Activated CD4-positive, alpha-beta T cell treated with anti-CD3 and anti-CD28 coated beads, Interleukin-2, amount 50 U/mL, for 24 hours (primary cell): ENCODE results near the gene CD36.

Source experiments
- DNase-seq, 2 donors: peaks; one replicate each; pipeline ENCODE4 v3.0.0-alpha.2; 2020; ENCODE audit warnings: low read depth in 1 of 2, low spot score in 1 of 2

CD36 gene

DNA sequence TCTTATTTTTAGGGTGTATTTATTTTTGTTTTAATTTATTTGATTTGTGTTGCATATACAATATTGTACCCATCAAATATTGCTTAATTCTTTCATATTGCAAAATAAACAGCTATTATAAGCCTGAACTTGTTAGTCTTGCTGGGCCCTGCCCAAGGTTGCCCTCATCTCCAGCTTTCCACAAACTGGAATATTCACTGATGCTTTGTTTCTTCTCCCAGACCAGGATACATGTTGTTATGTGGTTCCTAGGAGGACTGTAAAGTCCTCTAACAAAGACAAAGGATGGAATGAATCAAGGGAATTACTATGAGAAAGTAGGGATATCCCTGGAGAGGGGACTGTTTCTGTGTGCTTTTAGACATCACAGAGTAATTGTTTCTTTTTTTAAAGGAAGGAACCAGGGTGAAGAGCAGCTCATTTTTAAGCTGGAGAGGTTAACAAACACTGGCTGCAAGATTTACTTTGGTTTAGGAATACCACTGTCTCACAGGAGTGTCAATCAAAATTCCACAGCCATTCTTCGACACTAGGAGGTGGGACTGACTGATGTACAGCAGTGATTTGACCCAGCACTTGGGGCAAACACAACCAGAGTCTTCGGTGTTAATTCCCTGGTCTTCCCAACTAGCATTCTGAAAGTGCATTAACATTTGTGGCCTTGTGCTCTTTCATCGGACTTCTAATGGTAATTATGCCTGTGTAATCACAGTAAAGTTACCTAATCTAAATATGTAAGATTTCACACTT is 14.8 kb upstream of the CD36 start:
- no peak for DNase-seq

- no peak for DNase-seq
These were observed 13.7 kb upstream of the CD36 start for GRCh38 chr7:80624763-80625162.

- DNase-seq = no peak
These were observed 9.4 kb upstream of the CD36 start for GRCh38 chr7:80629023-80629422.

- no peak for DNase-seq
These were observed 7.6 kb upstream of the CD36 start for GRCh38 chr7:80630608-80631405.

DNA sequence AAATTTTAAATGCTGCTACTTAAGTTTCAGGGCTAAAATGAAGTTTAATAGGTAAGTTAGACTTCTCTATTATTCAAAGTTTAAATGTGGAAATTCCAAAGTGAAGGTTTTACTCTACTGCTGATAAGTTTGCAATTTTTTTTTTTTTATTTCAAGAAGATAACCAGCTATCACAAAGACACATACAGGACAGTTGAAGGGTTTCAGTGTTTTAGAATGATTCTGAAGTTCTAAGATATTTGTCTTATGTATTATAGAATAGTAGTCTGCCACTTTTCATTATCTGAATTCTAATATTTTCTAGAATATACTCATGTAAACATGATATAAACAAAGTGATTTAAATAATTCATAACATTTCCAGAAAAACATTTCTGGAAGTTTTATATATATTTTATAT is 7.0 kb upstream of the CD36 start:
- DNase-seq = no peak

DNA sequence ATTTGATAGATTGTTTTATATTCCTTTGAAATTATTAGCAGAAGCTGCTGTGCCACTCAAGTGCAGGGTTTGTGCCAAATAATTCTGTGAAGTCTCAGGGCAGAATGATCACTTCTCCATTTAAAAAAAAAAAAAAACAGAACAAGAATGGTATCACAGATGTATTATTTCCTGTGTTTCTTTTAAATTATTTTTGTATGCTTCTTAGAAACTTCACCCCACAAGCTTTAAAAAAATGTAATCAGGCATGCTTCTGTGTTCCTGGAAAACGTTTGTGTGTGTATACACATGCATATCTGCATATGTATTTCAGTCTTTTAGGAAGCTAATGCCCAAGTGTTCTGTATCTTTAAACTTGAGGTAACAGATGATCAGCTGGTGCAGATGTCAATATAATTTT is 6.3 kb upstream of the CD36 start:
- DNase-seq = no peak

DNA sequence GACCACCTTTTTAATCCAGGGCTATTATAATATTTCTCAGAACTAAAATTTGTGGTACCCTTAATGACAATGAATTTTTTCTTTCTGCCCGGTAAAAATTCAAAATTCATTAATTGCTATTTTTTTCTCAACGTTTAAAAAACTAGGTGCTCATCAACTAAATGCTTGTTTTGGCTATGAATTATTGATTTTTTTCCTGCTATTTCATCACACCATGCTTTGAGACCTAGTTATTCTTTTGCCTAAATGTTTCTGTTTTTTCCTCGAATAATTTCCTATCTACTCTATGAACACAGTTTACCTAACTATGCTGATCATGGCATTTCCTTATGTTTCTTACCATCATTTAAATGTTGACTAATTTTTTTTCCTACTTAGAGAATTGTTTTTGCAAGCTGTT is 5.6 kb upstream of the CD36 start:
- no peak for DNase-seq

DNA sequence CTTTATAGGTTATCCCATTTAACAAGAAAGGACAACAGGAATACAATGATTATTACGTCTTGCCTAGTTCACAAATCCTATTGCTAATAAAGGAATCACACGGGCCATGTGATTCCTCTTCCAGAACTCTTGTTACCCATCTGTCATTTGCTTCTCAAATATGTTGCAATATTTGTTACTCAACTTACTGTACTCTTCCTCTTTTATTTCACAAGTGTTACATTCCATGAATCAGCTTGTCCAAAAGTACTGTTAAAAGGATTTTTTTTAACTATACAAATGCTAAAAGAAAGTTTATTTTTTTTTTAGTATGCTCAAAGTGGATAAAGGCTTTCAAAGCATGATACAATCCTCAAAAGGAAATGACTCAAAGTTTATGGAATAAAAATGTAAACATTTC is 3.9 kb upstream of the CD36 start:
- no peak for DNase-seq

GRCh38 chr7:80635533-80635932 is 2.9 kb upstream of the CD36 start:
- DNase-seq = no peak

- no peak for DNase-seq
These were observed 2.4 kb upstream of the CD36 start for GRCh38 chr7:80635998-80636397.

DNA sequence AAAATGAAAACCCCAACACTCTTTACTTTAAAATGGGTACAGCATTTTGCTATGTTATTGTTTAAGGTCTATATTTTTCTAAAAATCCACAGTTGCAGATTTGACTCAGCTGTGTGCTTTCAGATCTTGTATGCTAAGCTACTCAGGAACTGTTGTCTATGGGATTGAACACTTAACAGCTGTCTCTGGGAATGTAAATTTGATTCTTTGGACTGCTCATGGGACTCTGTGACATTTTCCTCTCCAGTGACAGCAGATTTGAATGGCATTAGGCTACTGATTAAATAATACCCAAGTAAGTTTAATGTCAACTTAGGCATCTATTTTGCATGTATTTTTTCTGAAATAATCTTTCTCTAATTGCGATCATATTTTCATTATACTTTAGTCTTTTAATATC is 1.7 kb upstream of the CD36 start:
- DNase-seq = no peak

GRCh38 chr7:80637454-80637853 is 988 bp upstream of the CD36 start:
- no peak for DNase-seq

GRCh38 chr7:80639011-80639410 is 569 bp downstream of the CD36 start:
- DNase-seq = no peak

DNA sequence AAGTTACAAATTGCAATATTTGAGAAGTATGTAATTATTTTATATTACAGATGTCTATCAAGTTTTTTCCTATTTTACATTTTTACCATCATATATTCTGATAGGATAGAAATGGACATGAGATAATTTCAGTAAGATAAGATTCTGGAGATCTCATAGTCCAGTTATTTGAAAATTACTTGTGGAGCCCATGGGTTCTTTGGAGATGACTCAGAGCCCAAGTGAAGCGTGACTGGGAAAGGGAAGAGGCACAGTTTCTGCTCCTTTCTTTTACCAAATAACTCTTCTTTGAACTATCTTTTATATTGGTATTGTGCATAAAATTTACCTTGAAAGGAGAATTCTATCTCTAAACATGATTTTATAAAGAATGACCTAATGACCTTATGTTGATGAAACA is 2.4 kb downstream of the CD36 start:
- no peak for DNase-seq

DNA sequence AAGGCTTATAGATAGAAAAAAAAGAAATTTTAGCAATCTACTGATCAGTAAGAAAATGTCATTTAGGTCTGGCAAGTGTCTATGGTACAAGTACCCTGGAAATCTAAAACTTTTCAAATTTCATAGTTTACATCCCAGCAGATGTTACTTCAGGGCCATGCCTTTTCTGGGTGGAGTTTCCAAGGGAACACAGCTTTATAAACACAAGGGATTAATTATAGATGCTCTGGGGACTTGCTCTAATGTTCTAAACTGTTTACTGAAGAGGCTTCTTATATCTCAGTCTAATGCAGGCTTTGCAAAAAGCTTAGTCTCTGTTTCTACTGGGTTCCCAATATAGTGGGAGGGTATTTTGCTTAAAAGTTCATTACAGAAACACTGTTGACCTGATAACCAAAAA is 3.1 kb downstream of the CD36 start:
- no peak for DNase-seq

DNA sequence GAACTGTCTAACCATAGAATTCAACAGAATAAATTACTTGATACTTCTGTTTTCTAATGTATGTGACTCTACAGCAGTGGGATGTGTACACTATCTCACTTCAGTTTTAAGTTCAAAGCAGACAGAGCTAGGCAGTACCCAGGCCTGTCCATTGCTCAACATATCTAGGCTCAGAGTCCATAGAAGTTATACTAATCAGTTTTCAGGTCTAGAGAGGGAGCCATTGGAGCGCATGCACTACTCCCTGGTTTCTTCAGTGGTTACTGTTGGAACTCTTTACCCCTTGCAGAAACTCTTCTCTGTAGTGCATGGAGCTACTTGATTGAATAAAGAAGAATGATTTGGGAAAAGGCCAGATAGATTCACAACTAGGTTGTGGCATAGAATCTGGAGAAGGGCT is 4.4 kb downstream of the CD36 start:
- DNase-seq = no peak

GRCh38 chr7:80643336-80643915 is 5.0 kb downstream of the CD36 start:
- DNase-seq = no peak

- no peak for DNase-seq
These were observed 5.6 kb downstream of the CD36 start for GRCh38 chr7:80644054-80644453.

DNA sequence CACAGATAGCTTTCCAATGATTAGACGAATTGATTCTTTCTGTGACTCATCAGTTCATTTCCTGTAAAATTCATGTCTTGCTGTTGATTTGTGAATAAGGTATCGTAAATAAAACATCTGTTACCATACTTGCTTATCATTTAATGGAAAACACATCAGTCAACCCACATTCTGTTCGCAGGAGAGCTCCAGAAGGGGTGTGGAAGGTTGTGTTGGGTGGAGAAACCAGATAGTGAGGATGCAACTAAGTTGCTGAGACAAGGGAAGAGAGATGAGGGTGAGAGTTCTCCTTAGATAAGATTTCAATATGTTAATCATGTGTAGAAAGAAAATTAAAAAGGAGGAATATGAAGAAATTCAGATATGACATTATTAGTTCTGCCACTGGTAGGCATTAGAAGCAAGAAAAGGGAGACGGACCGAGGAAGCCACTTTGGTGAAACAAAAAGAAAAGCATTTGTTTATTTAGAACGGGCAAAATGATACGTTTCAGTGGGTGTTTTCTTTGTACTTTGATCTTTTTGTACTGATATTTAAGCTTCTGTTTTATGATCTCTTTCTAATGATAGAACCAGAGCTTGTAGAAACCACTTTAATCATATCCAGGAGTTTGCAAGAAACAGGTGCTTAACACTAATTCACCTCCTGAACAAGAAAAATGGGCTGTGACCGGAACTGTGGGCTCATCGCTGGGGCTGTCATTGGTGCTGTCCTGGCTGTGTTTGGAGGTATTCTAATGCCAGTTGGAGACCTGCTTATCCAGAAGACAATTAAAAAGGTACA is 7.8 kb downstream of the CD36 start:
- no peak for DNase-seq

DNA sequence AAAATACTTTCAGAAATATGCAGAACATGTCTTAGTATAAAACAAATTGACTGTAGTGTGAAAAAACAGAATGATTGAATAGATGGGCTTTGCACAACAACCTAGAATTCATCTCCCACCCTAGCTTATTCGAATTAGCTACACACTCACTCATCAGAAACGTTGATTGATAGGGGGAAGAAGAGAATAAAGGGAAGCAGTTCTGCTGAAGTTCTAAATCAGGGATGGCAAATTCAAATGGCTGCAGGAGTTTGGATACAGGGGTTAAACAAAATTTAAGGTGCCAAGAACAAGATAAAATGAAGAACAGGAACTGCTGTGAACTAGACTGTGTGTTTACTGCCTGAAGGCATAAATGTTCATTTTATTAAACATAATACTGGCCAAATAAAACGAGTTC is 9.0 kb downstream of the CD36 start:
- DNase-seq = no peak

DNA sequence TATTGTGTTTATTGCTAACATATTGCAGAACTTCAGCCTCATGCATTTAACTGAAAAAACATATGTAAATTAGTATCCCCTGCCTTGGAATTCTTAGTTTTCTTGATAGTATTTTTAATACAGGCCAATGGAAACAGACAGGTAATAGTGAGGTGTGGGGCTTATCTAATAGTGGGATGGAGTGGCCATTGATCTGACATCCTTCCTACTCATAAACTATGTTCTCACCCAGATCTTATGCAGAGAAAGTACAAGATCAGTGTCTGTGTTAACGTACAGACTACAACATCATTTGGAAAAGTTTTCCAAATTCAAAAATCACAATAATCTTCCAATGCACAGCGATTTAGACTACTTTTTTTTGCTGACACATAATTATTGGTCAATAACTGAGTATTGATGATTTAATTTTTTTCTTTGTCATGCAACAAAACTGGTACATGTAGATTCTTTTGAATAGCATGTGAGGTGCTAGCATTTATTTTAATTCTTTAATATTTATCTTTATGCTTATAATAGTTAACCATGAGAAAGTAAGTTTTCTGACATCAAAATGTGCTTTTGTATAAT is 9.7 kb downstream of the CD36 start:
- DNase-seq = no peak
